NCI-H1417 treated with DMSO at 0.1 percent for 48 hours (cell line): ENCODE results near the gene TLR9.

ENCODE experiments used
- DNase-seq: peaks from one replicate; lab custom pipeline; 2025; lab: John Stamatoyannopoulos, UW

The TLR9 gene

DNA sequence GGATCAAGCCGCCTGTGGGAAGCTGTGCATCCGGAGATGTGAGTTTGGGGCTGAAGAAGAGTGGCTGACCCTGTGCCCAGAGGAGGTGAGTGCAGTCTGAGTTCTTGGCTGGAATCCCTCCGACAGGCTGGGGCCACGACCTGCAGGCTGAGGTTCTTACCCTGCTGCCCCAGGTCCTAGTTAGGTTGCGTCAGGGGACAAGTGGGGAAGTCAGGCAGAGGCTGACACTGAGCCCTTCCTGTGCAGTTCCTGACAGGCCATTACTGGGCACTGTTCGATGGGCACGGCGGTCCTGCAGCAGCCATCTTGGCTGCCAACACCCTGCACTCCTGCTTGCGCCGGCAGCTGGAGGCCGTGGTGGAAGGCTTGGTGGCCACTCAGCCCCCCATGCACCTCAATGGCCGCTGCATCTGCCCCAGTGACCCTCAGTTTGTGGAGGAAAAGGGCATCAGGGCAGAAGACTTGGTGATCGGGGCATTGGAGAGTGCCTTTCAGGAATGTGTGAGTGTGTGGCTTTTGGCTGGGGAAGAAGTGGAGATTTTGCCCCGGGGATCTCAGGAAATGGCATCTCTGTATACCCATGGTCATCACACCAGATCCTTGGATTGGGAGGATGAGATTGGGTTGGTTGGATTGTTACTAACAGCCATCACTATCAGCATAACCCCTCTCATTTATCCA lies 21.4 kb upstream of the TLR9 start:
- no peak for DNase-seq

DNA sequence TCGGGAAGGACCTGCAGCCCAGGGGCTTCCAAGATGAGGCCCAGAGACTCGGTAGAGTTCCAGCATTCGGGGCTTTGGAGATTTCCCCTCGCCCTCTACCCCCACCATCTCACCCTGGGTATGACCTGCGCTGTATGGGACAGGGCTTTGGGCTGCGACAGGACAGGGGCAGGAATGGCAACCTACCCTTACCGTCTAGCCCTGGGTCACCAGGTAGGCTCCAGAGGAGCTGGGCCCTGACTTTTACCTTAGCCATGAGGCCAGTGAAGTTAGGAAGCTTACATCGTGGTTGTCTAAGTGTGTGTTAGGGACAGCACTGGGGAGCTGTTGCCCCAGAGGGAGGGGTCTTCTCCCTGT lies 20.8 kb upstream of the TLR9 start:
- no peak for DNase-seq

DNA sequence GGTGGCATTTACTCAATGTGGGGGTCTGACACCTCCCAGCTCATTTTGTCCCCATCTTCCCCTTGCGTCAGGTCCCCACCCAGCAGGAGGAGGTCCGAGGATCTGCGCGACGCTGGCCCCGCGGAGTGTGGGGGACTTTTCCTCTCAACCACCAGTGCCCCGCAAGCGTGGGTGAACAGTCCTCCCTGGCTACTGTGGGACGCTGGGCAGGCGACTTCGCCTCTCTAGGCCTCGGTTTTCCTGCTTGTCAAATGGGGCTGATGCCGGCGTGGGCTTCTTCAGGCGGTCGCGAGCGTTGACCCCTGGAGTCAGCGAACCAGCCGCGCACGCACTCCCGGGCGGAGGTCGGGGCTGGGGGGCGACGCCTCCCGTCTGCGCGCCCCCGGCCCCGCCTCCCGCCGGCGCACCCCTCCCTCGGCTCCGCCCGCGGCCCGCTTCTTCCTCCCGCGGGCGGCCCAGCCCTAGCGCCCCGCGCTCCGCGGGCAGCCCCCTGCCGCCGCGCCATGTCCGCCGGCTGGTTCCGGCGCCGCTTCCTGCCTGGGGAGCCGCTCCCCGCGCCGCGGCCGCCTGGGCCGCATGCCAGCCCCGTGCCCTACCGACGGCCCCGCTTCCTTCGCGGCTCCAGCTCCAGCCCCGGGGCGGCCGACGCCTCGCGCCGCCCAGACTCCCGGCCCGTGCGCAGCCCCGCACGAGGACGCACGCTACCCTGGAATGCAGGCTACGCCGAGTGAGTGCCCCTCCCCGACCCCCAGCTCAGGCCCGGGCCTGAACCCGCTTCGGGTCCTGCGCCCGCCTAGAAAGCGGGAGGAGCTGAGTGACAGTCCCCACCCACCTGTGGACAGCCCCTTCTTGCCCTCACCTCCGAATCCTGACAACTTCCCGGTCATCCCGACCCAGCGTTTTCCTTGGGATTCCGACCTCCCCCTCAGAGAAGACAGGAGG lies 20.1 kb upstream of the TLR9 start, which contains the start of gene PPM1M:
TSS of gene PPM1M (plus strand) at position 438 of the 942 bp plus-strand sequence. CDS start at position 504, 66 bp downstream.
- DNase-seq: no peak

DNA sequence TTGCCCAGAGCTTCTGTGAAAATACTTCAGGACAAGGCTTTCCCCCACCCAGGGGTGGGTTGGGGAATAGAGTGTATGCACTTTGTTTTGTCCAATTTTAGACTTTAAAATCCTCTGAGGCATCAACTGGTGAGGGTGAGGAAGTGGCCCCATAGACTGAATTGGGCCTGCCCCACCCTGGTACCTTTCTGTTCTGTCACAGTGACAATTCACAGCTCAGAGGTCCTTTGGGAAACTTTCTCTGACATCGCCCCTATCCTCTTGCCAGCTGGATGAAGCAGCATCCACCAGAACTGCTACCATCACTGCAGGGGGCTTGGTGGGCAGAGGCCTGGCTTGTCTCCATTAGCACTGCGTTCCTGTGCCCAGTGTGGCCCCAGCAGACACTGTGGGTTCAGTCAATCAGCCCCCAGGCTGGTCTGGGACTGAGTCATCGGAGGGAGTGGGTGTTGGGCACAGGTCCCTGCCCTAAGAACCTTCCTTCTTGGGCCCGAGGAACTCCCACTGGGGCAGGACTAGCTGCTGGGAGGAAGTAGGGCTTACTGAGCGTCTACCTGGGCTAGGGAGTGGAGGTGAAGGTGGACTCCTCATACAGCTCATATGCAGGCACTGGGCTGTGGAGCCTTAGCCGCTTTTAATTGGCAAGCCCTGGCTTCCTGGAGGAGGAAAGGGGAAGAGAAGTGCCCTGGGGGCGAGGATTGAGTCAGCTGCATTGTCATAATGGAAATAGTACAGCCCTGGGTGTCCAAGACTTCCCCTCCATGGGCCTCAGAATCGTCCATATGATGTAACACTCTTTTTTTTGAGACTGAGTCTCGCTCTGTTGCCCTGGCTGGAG lies 18.6 kb upstream of the TLR9 start:
- no peak for DNase-seq

- DNase-seq: no peak
Measured at GRCh38 chr3:52242039-52242438, 16.6 kb upstream of the TLR9 start.

DNA sequence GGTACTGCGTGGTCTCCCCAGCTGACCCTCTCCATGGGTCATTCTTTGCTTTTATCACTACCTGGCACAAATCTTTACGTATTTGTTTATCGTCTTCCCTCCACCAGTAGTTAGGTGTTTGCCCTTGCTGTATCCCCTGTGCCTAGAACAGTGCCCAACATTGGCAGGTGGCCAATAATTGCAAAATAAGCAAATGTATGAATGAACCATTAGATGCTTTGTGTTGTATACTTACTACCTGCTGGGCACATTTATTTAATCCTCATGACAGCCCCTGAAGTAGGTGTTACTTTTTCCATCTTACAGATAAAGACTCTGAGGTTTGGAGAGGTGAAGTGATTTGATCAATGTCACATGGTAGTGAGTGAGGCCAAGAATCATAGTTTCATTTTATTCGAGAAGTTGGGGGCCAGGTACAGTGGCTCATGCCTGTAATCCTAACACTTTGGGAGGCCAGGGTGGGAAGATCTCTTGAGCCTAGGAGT lies 15.5 kb upstream of the TLR9 start:
- no peak for DNase-seq

GRCh38 chr3:52240059-52240885 lies 14.8 kb upstream of the TLR9 start:
- no peak for DNase-seq

- DNase-seq: no peak
Measured at GRCh38 chr3:52238761-52239701, 13.6 kb upstream of the TLR9 start, which contains the start of gene TWF2. Gene TWF2, minus strand, starts transcription at chr3:52239158. Its CDS starts 142 bp downstream, at chr3:52239016.

- DNase-seq: no peak
Measured at GRCh38 chr3:52238193-52238760, 12.8 kb upstream of the TLR9 start.

DNA sequence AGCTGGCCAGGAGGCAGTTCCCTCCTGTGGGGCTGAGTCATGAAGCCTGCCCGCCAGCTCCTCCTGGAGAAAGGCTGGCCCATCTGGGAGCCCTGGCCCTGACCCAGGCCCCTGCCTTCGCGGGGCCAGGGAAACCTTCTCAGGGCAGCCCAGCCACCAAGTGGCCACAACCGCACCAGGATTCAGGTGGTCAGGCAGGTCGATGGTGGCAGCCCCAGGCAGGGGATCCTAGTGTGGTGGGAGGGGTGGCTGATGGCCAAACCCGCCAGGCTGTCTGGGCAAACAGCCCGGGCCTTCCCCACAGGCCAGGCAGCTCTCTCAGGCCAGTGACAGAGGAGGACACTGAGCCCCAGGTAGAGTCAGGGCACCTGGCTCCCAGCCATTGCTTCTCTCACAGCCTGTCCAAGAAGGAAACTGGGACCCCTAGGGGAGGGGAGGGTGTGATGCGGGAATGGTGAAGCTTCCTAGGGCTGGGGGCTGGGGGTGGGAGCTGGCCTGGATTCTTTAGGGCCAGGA lies 12.3 kb upstream of the TLR9 start:
- DNase-seq: no peak

DNA sequence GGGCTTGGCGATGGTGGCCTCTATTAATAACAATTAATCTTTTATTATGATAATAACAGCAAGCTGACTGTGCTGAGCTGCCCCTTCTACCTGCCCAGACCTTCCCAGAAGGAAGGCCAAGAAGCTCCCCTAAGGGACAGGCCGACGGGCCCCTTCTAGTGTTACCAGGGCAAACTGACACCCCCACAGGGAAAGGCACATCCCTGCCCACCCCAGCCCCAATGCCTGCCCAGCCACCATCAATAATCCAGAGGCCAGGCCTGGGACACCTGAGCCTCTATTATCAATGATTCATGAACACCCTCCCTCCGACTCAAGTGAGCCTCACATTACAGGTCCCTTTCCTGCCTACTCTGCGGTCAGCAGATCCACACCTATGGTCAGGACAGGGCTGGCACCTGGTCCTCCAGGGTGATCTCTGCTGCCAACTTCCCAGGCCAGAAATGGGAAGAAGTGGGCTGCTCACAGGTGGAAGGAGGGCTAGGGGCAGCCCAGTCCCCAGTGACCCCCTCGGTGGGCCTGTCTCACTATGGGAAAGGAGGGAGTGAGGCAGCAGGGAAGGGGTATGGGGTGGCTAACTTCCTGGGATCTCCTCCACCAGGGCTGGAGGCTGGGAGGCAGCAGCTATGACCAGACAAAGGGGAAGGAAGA lies 11.7 kb upstream of the TLR9 start:
- no peak for DNase-seq

DNA sequence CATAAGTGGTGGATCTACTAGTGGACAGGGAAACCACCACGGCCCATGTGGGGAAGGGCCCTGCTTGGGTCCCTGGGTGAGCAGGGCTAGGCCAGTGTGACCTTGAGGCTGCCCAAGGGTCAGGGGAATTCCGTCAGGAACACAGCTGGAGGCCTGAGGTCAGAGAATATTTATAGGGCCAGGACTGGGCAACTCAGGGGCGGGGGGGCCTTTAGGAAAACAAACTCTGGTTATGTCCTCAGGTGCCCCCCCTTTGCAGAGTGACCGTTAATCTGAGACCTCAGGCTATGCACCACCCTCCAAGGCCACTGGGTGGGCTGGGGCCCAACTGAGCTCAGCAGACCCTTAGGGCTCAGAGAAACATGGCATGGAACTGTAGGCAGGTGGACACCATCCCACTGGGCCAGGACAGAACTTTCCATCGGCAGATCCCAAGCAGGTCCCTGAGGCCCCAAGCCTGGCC lies 11.0 kb upstream of the TLR9 start:
- no peak for DNase-seq

GRCh38 chr3:52234516-52235447 lies 9.3 kb upstream of the TLR9 start:
- no peak for DNase-seq

GRCh38 chr3:52233968-52234367 lies 8.5 kb upstream of the TLR9 start:
- no peak for DNase-seq

- no peak for DNase-seq
Measured at GRCh38 chr3:52233108-52233591, 7.7 kb upstream of the TLR9 start.

- DNase-seq: no peak
Measured at GRCh38 chr3:52232279-52233107, 7.0 kb upstream of the TLR9 start.
